GM21576 (cell line): ENCODE data around the gene MRGPRX4.
"Not testable (repeated sequence)": the region's sequence is repeated elsewhere in the genome, so short reads cannot be mapped to it uniquely, and the experiment has no call there.

ENCODE experiments used
- ATAC-seq: cut with Tn5 transposase; IDR thresholded peaks from one replicate; pipeline ENCODE4 v1.9.1; 2021; ENCODE audit warnings: mild to moderate bottlenecking, moderate library complexity; ENCODE audit not compliant: unreplicated experiment

Gene MRGPRX4

GRCh38 chr11:18172666-18173065 lies at the start of gene MRGPRX4:
Gene MRGPRX4 (plus strand): TSS chr11:18172837. CDS start chr11:18173257, 420 bp downstream.
- ATAC-seq = no peak

DNA sequence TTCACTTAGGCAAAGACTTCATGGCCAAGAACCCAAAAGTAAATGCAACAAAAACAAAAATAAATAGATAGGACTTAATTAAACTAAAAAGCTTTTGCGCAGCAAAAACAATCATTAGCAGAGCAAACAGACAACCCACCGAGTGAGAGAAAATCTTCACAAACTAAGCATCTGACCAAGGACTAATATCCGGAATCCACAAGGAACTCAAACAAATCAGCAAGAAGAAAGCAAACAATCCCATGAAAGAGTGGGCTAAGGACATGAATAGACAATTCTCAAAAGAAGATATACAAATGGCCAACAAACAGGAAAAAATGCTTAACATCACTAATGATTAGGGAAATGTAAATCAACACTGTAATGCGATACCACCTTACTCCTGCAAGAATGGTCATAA lies 41.5 kb upstream of the MRGPRX4 start:
- not testable (repeated sequence) for ATAC-seq

DNA sequence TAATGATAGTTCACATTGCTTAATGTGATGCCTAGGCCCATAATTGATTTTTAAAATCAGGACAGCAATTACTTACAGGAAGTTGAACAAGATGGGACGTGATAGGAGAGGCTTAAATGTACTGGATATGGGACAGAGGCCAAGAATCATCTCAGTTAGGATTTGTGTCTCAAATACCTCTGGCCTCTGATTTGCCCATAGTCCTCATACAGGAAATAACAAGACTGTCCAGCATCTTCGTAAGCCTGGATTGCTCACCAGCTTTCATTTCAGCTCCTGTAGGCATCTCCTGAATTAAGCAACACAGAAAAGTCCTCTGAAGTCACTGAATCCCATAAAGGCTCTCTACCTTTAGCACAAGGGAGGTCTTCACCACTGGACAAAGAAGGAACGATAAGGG lies 40.3 kb upstream of the MRGPRX4 start, which contains the start of gene MRGPRX3:
Gene MRGPRX3 (plus strand): TSS at position 231 of the 400 bp plus-strand sequence. CDS start 4,632 bp downstream, outside the sequence.
- no peak for ATAC-seq

- no peak for ATAC-seq
These were observed 37.3 kb upstream of the MRGPRX4 start for GRCh38 chr11:18135308-18135707.

- ATAC-seq = no peak
These were observed 35.3 kb upstream of the MRGPRX4 start for GRCh38 chr11:18137186-18137800.

DNA sequence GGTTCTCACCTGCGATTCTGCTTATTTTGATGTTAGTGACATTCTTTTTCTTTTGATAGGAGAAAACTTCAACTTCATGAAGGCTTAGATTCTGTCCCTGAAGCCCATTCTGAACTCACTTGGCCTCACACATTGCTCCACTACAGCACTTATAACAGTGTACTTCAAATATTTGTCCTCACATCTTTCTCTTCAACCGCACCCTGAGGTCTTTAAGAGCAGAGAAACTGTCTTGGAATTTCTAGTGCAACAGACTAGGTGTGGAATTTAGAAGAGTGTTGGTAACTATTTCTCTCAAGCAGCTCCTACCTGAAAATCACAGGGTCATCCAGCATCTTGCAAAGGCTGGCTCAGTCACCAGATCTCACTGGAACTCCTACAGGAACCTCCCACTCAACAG lies 32.5 kb upstream of the MRGPRX4 start:
- ATAC-seq = no peak

- ATAC-seq = no peak
These were observed 28.4 kb upstream of the MRGPRX4 start for GRCh38 chr11:18144243-18144642.

DNA sequence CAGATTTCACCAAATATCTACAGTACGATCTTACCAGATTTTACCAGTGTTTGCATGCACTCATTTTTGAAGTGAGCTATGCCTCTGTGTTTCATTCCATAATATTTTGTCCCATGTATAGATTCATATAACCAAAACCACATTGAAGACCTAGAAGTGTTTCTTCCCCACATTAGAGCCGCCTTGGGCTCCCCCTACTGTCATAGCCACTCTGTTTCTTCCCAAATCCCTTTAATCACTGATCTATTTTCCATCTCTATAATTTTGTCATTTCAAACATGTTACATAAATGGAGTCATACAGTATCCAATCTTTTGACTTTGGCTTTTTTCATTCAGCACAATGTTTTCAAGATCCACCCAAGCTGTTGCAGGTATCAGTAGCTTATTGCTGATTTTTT lies 27.6 kb upstream of the MRGPRX4 start:
- no peak for ATAC-seq

- ATAC-seq = no peak
These were observed 26.8 kb upstream of the MRGPRX4 start for GRCh38 chr11:18145837-18146236.

GRCh38 chr11:18151581-18151980 lies 21.1 kb upstream of the MRGPRX4 start:
- ATAC-seq = no peak

- ATAC-seq = no peak
These were observed 4.3 kb upstream of the MRGPRX4 start for GRCh38 chr11:18168372-18168771.

- no peak for ATAC-seq
These were observed 1.1 kb upstream of the MRGPRX4 start for GRCh38 chr11:18171377-18172000.

DNA sequence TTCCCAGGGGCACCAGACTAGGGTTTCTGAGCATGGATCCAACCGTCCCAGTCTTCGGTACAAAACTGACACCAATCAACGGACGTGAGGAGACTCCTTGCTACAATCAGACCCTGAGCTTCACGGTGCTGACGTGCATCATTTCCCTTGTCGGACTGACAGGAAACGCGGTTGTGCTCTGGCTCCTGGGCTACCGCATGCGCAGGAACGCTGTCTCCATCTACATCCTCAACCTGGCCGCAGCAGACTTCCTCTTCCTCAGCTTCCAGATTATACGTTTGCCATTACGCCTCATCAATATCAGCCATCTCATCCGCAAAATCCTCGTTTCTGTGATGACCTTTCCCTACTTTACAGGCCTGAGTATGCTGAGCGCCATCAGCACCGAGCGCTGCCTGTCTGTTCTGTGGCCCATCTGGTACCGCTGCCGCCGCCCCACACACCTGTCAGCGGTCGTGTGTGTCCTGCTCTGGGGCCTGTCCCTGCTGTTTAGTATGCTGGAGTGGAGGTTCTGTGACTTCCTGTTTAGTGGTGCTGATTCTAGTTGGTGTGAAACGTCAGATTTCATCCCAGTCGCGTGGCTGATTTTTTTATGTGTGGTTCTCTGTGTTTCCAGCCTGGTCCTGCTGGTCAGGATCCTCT lies 709 bp downstream of the MRGPRX4 start:
- no peak for ATAC-seq

DNA sequence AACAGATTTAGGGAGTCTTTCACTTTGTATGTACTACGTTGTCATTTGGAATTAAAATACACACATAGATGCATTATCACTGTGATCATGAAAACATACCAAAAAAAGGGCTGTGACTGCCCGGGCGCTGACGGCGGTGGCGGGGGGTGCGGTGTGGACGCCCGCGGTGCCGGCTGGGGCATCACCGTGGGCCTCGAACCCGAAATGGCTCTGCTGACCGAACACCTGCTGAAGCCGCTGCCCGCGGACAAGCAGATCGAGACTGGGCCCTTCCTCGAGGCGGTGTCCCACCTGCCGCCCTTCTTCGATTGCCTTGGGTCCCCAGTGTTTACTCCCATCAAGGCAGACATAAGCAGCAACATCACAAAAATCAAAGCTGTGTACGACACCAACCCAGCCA lies 16.2 kb downstream of the MRGPRX4 start:
- no peak for ATAC-seq

GRCh38 chr11:18189476-18190245 lies 17.0 kb downstream of the MRGPRX4 start:
- not testable (repeated sequence) for ATAC-seq

DNA sequence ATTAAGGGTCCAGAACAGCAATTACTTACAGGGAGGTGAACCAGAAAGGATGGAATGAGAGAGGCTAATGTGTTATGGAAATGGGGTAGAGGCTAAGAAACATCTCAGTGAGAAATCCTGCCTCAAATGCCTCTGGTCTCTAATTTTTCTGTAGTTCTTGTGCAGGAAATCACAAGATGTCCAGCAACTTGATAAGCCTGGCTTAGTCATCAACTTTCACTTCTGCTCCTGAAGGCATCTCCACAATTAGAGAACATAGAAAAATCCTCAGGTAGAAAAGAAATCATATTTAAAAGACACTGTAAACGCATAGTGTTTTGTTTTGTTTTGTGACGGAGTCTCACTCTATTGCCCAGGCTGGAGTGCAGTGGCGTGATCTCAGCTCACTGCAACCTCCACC lies 18.7 kb downstream of the MRGPRX4 start:
- no peak for ATAC-seq

GRCh38 chr11:18193010-18193409 lies 20.4 kb downstream of the MRGPRX4 start:
- ATAC-seq = no peak

GRCh38 chr11:18196532-18196931 lies 23.9 kb downstream of the MRGPRX4 start:
- no peak for ATAC-seq

DNA sequence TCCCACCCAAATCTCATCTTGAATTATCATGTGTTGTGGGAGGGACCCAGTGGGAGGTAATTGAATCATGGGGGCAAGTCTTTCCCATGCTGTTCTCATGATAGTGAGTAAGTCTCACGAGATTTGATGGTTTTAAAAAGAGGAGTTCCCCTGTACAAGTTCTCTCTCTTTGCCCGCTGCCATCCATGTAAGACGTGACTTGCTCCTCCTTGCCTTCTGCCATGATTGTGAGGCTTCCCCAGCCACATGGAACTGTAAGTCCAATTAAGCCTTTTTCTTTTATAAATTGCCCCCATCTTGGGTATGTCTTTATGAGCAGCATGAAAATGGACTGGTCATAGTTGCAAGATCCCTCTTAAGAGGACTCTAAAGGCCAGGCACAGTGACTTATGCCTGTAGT lies 25.1 kb downstream of the MRGPRX4 start:
- ATAC-seq = not testable (repeated sequence)

GRCh38 chr11:18203723-18204122 lies 31.1 kb downstream of the MRGPRX4 start:
- no peak for ATAC-seq

DNA sequence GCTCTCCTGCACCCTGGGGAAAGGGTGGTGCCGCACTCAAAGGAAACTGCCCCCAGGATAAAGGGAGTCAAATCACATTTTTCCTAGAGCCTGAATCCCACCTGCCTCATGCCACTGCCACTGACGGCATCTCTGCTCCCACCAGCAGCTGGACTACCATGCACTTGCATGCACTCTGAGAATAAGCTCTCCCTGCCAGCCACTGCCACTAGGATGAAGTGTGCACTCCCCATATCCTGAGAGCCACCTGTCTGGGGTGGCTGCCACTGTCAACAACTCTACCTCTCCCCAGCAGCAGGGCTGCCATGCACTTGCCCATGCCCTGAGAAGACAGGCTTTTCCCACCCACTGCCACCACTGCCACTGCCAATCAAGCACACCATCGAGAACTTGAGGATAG lies 31.6 kb downstream of the MRGPRX4 start:
- no peak for ATAC-seq
